ENCODE results near the gene SYNGR1.
"Not testable (repeated sequence)": the region's sequence is repeated elsewhere in the genome, so short reads cannot be mapped to it uniquely, and the experiment has no call there.

SYNGR1 gene

GRCh38 chr22:39317084-39317774 lies 32.6 kb upstream of the SYNGR1 start:
- no peak for DNase-seq

DNA sequence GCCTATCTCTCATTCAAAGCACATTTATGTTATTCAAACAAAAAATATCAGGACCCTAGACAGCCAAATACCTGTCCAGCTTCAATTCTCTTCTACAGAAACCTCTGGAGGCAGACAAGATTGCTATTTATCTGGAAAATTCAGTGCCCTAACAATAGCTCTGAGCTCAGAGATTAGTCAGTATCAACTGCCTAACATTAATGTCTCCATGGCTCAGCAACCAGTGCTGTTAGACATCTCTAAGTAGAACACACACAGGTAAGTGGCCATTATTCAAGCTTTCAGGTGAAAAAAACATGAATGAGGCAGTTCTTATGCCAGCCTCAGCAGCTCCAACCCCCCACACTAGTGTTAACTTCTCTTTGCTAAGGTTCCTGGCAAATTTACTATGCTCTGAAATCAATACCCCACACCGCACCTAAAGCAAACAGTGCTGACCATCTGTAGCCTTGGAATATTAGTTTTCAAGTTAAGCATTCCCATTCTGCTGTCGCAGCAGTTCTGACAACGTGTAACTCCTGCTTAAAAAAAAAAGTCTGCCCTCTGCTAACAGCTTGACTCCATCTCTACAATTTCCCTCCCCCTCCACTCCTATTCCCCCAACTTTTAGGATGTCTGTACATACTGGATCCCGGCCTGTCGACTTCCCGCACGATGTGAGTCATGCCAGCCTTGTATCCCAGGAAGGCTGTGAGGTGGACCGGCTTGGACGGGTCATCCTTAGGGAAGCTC lies 31.9 kb upstream of the SYNGR1 start:
- no peak for DNase-seq

GRCh38 chr22:39318507-39319283 lies 31.1 kb upstream of the SYNGR1 start:
- no peak for DNase-seq

GRCh38 chr22:39319284-39320022 lies 30.3 kb upstream of the SYNGR1 start, which contains the start of gene RPL3:
TSS of gene RPL3 (minus strand) at chr22:39319623. CDS start at chr22:39319597, 26 bp downstream.
- DNase-seq, result peak; percentile 73

- not testable (repeated sequence) for DNase-seq
Observed at GRCh38 chr22:39320616-39321029, 29.2 kb upstream of the SYNGR1 start.

- no peak for DNase-seq
Observed at GRCh38 chr22:39325392-39325932, 24.3 kb upstream of the SYNGR1 start.

GRCh38 chr22:39327995-39328754 lies 21.6 kb upstream of the SYNGR1 start:
- no peak for DNase-seq

GRCh38 chr22:39330553-39330952 lies 19.2 kb upstream of the SYNGR1 start:
- DNase-seq, result not testable (repeated sequence)

DNA sequence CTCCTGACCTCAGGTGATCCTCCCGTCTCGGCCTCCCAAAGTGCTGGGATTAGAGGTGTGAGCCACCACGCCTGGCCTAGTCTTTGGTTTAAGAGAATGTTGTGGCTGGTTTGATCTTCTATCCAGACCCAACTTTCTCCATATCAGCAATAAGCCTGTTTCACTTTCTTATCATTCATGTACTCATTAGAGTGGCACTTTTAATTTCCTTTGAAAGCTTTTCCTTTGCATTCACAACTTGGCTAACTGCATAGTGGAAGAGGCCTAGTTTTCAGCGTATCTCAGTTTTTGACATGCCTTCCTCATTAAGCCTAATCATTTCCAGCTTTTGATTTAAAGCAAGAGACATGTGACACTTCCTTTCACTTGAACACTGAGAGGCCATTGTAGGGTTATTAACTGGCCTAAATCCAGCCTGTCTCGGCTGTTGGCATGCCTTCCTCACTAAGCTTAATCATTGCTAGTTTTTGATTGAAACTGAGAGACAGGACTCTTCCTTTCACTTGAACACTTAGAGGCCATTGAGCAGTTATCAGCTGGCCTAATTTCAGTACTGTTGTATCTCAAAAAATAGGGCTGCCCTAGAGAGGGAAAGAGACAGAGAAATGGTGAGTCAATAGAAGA lies 17.2 kb upstream of the SYNGR1 start:
- DNase-seq, result no peak

DNA sequence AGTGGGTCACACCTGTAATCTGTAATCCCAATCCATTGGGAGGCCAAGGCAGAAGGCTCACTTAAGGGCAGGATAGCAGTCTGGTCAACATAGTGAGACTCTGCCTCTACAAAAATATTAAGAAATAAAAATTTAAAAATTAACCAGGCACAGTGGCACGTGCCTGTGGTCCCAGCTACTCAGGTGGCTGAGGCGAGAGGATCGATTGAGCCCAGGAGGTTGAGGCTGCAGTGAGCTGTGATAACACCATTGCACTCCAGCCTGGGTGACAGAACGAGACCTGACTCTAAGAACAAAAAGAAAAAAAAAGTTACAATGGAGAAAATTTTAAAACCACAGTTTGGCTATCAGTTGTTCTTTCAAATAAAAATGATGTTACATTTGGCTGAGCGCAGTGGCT lies 13.4 kb upstream of the SYNGR1 start:
- no peak for DNase-seq

- DNase-seq, result not testable (repeated sequence)
Observed at GRCh38 chr22:39339775-39340174, 10.0 kb upstream of the SYNGR1 start.

DNA sequence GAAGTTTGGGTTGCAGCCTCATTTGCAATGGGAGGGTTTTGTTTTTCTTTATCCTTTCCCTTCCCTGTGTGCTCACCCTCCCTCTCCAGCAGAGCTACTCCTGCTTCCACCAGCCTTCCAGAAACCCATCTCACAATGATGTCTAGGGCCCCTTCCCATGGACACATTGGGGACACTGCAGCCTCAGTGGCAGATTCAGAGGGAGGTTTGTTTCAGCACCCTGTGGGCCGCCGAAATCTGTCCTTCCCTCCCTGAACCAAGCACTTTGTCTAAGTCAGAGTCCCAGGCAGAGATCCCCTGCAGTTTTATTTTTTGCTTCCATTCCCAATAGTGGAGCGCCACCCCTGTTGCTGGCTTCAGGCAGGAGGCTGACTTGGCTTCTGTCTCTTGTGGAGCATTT lies 8.6 kb upstream of the SYNGR1 start:
- no peak for DNase-seq

DNA sequence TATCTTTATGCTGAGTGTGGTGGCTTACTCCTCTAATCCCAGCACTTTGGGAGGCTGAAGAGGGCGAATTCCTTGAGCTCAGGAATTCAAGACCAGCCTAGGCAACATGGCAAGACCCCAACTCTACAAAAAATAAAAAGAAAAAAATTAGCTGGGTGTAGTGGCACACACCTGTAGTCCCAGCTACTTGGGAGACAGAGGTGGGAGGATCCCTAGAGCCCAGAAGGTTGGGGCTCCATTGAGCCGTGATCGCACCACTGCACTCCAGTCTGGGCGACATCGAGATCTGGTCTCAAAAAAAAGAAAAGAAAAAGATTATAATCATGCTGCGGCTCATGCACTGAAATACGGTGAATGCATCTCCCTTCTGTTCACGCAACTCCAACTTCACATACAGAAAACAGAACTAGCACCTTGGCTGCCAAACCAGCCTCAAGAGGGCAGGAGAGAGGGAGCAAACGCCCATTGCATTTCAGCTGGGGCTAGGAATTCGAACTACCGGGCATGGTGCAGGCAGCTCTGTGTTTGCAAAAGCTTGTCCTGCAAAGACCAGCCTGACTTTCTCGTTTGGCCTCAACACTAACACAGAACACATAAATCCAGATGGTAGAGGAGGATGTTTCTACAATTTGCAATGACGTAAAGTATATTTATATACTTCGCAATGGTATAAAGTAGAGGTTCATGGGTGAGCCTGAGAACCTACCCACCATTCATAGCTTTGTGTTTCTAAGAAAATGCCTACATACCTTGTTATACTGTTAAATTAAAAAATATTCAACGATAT lies 6.3 kb upstream of the SYNGR1 start:
- DNase-seq, result no peak

- no peak for DNase-seq
Observed at GRCh38 chr22:39344046-39344390, 5.8 kb upstream of the SYNGR1 start.

DNA sequence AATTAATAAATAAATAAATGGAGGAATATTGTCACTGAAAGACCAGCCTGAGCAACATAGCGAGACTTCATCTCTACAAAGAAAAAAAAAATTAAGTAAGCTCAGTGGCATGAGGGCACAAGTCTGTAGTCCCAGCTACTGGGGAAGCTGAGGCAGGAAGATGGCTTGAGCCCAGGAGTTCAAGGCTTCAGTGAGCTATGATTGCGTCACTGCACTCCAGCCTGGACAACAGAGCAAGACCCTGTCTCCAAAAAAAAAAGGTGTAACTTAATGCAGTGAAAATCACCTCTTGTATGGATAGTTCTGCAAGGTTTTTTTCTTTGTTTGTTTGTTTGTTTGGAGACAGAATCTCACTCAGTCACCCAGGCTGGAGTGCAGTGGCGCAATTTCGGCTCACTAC lies 4.6 kb upstream of the SYNGR1 start:
- DNase-seq, result no peak

- no peak for DNase-seq
Observed at GRCh38 chr22:39348909-39349505, 784 bp upstream of the SYNGR1 start.

DNA sequence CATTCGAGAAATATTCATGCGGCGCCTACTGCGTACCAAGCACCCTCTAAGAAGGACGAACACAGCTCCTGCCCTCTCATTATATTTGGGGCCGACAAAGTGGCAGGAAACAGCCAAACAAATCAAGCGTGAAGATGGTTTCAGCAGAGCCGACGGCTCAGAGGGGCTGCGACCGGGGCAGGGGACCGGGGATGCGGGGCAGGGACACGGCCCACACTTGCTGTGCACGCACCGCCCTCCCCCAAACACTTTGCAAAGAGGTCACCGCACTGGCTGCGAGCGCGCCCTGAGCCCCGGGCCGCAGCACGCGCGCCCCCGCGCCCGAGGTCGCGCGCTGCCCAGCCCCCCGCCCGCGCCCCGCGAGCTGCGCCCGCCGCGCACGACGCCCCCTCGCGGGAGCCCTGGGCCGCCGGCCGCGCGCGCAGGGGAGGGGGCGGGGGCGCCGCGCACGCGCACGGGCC lies 255 bp upstream of the SYNGR1 start:
- no peak for DNase-seq

- no peak for DNase-seq
Observed at GRCh38 chr22:39350757-39351688, 1.2 kb downstream of the SYNGR1 start.

GRCh38 chr22:39351689-39352214 lies 2.0 kb downstream of the SYNGR1 start:
- DNase-seq, result no peak

Data from NCI-H2029 treated with DMSO at 0.1 percent for 48 hours (cell line).